Coronary artery (tissue), 2 donors: ENCODE measurements around the gene SAE1.

Experiments
- DNase-seq: peaks from one replicate; pipeline ENCODE4 v3.0.0-alpha.2; 2017; ENCODE audit warnings: low spot score
- H3K27ac ChIP-seq, 2 donors: fragments of 200-600 bp; sonication (generic); one replicate each; pipeline ENCODE4 v1.5.1; 2016 to 2019
- H3K4me3 ChIP-seq: fragments of 200-600 bp; sonication (generic); 2 replicates; pipeline ENCODE4 v1.5.1; 2016; ENCODE audit warnings: mild to moderate bottlenecking, moderate library complexity
- CTCF ChIP-seq: fragments of 200-600 bp; sonication (generic); IDR thresholded peaks from one replicate; pipeline ENCODE4 v1.5.1; 2019; ENCODE audit warnings: antibody characterized with exemption

The SAE1 gene

GRCh38 chr19:47190167-47190727, 59.6 kb downstream of the SAE1 start:
- peak overlapping the region; percentile 77 to 80 for H3K27ac ChIP-seq
- DNase-seq, result peak; percentile 86
- no peak for TF ChIP-seq CTCF
- peak overlapping the region; percentile 15 for H3K4me3 ChIP-seq

GRCh38 chr19:47195434-47195833, 64.8 kb downstream of the SAE1 start:
- no peak for DNase-seq
- TF ChIP-seq CTCF, result no peak
- Histone ChIP-seq H3K27ac (no peak overlapping the region), H3K4me3 (no peak overlapping the region)

- no peak for DNase-seq
Measured at GRCh38 chr19:47197141-47197540, 66.5 kb downstream of the SAE1 start.

GRCh38 chr19:47200530-47200929, 69.9 kb downstream of the SAE1 start:
- DNase-seq, result no peak
- H3K27ac ChIP-seq, result no peak overlapping the region
- H3K4me3 ChIP-seq, result no peak overlapping the region
- TF ChIP-seq CTCF, result no peak

More at GRCh38 chr19:47197141-47197540, 66.5 kb downstream of the SAE1 start:
- H3K4me3 ChIP-seq, result no peak overlapping the region
- no peak overlapping the region for H3K27ac ChIP-seq
- TF ChIP-seq CTCF, result no peak

- no peak overlapping the region for H3K4me3 ChIP-seq
- H3K27ac ChIP-seq, result no peak overlapping the region
- no peak for TF ChIP-seq CTCF
- no peak for DNase-seq
Measured at GRCh38 chr19:47203254-47203653, 72.6 kb downstream of the SAE1 start.

- H3K27ac ChIP-seq, result no peak overlapping the region
- no peak for DNase-seq
Measured at GRCh38 chr19:47209319-47210179, 78.9 kb downstream of the SAE1 start.

More at GRCh38 chr19:47209319-47210179, 78.9 kb downstream of the SAE1 start:
- no peak overlapping the region for H3K4me3 ChIP-seq
- no peak for TF ChIP-seq CTCF
